Kidney (tissue), 14 donors: ENCODE results near the gene EVX2. TPM values are rescaled to one million over a fixed set of nuclear protein-coding genes. Genes with fewer than 3 reads are reported as not detected.

ENCODE experiments used
- DNase-seq, 5 donors: peaks; one replicate each; pipeline ENCODE4 v3.0.0-alpha.2; 2013 to 2020
- FAIRE-seq: peaks from 2 replicates; lab custom pipeline; 2012; peaks lifted over from hg19 to GRCh38; lab: Jason Lieb, UNC
- H3K27ac ChIP-seq, 2 donors: one replicate each; pipeline ENCODE4 v1.7.0; 2013; ENCODE audit warnings: low read depth in 2 of 2, low read length in 2 of 2, inconsistent platforms in 1 of 2
- H3K27me3 ChIP-seq: one replicate; pipeline ENCODE4 v1.7.1; 2013; ENCODE audit warnings: low read length, inconsistent platforms; ENCODE audit not compliant: control insufficient read depth, insufficient read depth
- H3K36me3 ChIP-seq, 3 donors: one replicate each; pipeline versions ENCODE4 v1.7.0 to v1.7.1; 2013; ENCODE audit warnings: low read length in 3 of 3, control low read depth in 1 of 3, inconsistent platforms in 1 of 3; ENCODE audit not compliant: insufficient read depth in 3 of 3, control insufficient read depth in 2 of 3
- H3K4me1 ChIP-seq, 3 donors: one replicate each; pipeline versions ENCODE4 v1.7.0 to v1.7.1; 2013; ENCODE audit warnings: low read length in 3 of 3, inconsistent platforms in 1 of 3, low read depth in 1 of 3; ENCODE audit not compliant: control insufficient read depth in 2 of 3, insufficient read depth in 2 of 3
- H3K4me3 ChIP-seq, 3 donors: one replicate each; pipeline versions ENCODE4 v1.7.0 to v1.8.1; 2013; ENCODE audit warnings: low read length in 3 of 3, control low read depth in 1 of 3, inconsistent platforms in 1 of 3
- H3K9ac ChIP-seq, 3 donors: one replicate each; pipeline versions ENCODE4 v1.7.0 to v1.7.1; 2013; ENCODE audit warnings: low read length in 3 of 3, control low read depth in 1 of 3, inconsistent platforms in 1 of 3
- H3K9me3 ChIP-seq, 3 donors: one replicate each; pipeline versions ENCODE4 v1.7.0 to v1.7.1; 2013; ENCODE audit warnings: low read length in 3 of 3, control low read depth in 1 of 3, inconsistent platforms in 1 of 3; ENCODE audit not compliant: control insufficient read depth in 2 of 3, insufficient read depth in 1 of 3
- intact Hi-C: fragments of 100-400 bp; cut with DNase I; formaldehyde crosslinking; loops from one replicate; pipeline ENCODE4 v1.11.1; 2022
- polyA plus RNA-seq: library from polyadenylated mRNA; stranded (reverse); fragments of 350-450 nt; fragmentation: Illumina TruSeq; extraction: RNeasy Lipid Tissue Mini Kit (QIAGEN cat#74804); gene quantifications from one replicate; pipeline ENCODE4 v1.2.3, GENCODE V29; 2014; ENCODE audit warnings: low read depth, low replicate concordance; ENCODE audit not compliant: insufficient read depth
- total RNA-seq: library from RNA; stranded (reverse); fragmentation: NEBNext Ultra II Directional; extraction: Animal tissue kit (Norgen Biotek cat#: 25700); gene quantifications from one replicate; pipeline ENCODE4 v1.2.1, GENCODE V29; 2021
- TF ChIP-seq, protein P1 (sequence below): IDR thresholded peaks from 3 replicates; pipeline ENCODE4 v1.5.1; 2012; ENCODE audit warnings: mild to moderate bottlenecking, moderate library complexity, borderline replicate concordance; ENCODE audit not compliant: insufficient read depth; ENCODE audit errors: extremely low read depth
- donor health status: control.
- donor health status: control.
- donor health status: control.
- donor health status: control.
- donor health status: control.
- donor health status: DM: yes; HTN: yes; CAD: no.
- donor health status: Normal renal cell carcinoma (clear cell type).

The EVX2 gene
- total and polyA plus RNA-seq, 2 donors from 2014 or later: not detected

DNA sequence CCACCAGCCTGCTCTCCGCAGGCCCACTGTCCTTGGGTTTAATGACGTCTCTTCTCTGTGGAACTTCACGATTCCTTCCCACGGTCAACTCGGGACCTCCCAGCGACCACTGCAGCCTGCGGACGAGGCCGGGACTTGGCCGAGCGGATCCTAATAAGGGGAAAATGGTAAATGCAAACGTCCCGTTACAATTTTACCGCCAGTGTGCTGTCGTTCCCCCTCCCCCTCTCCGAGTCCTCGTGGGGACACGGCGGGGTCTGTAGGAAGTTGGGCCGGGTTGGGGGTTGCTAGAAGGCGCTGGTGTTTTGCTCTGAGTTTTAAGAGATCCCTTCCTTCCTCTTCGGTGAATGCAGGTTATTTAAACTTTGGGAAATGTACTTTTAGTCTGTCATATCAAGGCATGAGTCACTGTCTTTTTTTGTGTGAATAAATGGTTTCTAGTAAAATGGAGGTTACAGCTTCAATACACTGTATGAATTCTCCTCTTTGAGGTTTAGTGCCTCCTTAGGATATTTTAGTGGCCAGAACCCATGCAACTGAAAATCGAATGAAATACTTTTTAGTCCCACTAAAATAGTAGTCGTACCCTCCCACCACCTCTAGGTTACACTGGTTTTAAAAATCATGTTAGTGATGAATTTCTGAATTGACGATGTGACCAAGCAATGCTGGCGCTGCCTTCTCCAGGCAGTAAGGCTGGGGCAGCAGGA, 25.6 kb upstream of the EVX2 start:
- H3K36me3 ChIP-seq: peaks cover 0 to 5% (median 0%) of the 10 kb centered on the region in 3 donors
- no peak for FAIRE-seq
- H3K4me3 ChIP-seq: peak overlapping the region; percentile 55 to 89 (median 69)
- intact Hi-C loops: no loop called here
- peaks cover 0 to 5% (median 0%) of the 10 kb centered on the region in 3 donors for H3K4me1 ChIP-seq
- peak overlapping the region; percentile 5 to 91 (median 89) for H3K9ac ChIP-seq
- DNase-seq: peak in 4 of 5 donors; percentile 38 to 57 (median 50)
- no peaks in the 10 kb centered on the region for H3K9me3 ChIP-seq
- TF ChIP-seq, protein P1, sequence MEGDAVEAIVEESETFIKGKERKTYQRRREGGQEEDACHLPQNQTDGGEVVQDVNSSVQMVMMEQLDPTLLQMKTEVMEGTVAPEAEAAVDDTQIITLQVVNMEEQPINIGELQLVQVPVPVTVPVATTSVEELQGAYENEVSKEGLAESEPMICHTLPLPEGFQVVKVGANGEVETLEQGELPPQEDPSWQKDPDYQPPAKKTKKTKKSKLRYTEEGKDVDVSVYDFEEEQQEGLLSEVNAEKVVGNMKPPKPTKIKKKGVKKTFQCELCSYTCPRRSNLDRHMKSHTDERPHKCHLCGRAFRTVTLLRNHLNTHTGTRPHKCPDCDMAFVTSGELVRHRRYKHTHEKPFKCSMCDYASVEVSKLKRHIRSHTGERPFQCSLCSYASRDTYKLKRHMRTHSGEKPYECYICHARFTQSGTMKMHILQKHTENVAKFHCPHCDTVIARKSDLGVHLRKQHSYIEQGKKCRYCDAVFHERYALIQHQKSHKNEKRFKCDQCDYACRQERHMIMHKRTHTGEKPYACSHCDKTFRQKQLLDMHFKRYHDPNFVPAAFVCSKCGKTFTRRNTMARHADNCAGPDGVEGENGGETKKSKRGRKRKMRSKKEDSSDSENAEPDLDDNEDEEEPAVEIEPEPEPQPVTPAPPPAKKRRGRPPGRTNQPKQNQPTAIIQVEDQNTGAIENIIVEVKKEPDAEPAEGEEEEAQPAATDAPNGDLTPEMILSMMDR: no peak
- H3K27ac ChIP-seq: peak overlapping the region; percentile 85 to 92
- H3K27me3 ChIP-seq: no peaks in the 10 kb centered on the region

DNA sequence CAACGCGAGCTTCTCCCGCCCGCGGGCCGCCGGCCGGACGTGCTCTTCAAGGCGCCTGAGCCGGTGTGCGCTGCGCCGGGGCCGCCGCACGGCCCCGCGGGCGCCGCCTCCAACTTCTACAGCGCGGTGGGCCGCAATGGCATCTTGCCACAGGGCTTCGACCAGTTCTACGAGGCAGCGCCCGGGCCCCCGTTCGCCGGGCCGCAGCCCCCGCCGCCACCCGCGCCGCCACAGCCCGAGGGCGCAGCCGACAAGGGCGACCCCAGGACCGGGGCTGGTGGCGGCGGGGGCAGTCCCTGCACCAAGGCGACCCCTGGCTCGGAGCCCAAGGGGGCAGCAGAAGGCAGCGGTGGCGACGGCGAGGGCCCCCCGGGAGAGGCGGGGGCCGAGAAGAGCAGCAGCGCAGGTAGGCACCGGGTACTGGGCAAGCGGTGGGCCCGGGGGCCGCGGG, 24.0 kb upstream of the EVX2 start:
- H3K4me3 ChIP-seq: peak overlapping the region in 1 of 3 donors; percentile 49
- no peak for FAIRE-seq
- H3K4me1 ChIP-seq: peaks cover 0 to 7% (median 0%) of the 10 kb centered on the region in 3 donors

DNA sequence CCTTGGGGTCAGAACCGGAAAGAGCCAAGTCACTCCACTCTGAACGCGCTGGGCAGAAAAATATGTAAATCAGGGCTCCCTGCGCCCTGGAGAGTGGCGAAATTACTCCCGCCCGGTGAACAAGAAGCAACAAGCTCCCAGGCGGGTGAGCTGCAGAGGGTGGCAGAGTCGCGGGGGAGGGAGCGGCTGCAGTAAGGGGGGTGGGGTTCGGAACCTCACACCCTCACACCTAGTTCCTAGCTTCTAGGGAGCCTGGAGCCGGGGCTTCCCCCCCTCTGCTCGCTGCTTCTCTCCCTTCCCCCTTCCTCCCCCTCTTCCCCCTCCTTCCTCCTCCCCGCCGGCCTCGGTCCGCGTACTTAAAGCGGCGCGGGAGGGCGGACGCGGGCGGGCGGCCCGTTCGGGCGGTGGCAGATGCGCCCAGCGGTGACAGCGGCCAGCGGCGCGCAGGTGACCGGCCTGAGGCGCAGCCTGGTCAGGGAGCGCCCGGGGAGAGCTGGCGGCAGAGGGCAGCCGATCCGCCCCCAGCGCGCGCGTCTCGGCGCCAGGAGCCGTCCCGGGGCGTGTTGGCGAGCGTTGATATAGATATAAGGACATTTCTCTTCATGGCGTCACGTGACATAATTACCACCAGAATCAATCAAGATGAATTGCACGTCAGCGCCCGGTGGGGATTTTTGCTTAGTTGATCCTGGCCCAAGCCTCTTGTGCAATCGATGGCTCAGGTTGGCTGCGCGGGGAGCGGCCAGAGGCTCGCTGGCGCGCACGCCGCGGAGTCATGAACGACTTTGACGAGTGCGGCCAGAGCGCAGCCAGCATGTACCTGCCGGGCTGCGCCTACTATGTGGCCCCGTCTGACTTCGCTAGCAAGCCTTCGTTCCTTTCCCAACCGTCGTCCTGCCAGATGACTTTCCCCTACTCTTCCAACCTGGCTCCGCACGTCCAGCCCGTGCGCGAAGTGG, 23.1 kb upstream of the EVX2 start, which contains the start of gene HOXD11:
TSS of gene HOXD11 (plus strand) at position 700 of the 959 bp plus-strand sequence. CDS start at position 776, 76 bp downstream.
- peak; percentile 87 to 94 (median 91) for DNase-seq
- Histone ChIP-seq H3K4me3 (peak within 1 kb of the TSS; percentile 53 to 88 (median 61)), H3K36me3 (peaks cover 0 to 5% (median 0%) of the 10 kb centered on the region in 3 donors)

More for the DNA sequence above, 24.0 kb upstream of the EVX2 start:
- intact Hi-C loops: no loop called here
- no peaks in the 10 kb centered on the region for H3K9me3 ChIP-seq
- H3K27ac ChIP-seq: peak overlapping the region in 1 of 2 donors; percentile 60
- peak in 3 of 5 donors; percentile 38 to 77 (median 70) for DNase-seq
- H3K27me3 ChIP-seq: peaks cover 5% of the 10 kb centered on the region
- TF ChIP-seq, protein P1: no peak
- no peak overlapping the region for H3K9ac ChIP-seq
- H3K36me3 ChIP-seq: peaks cover 0 to 5% (median 0%) of the 10 kb centered on the region in 3 donors

More for the DNA sequence above, 23.1 kb upstream of the EVX2 start, which contains the start of gene HOXD11:
- H3K9me3 ChIP-seq: no peaks in the 10 kb centered on the region
- TF ChIP-seq, protein P1: no peak
- H3K27me3 ChIP-seq: peaks cover 8% of the 10 kb centered on the region
- peak within 1 kb of the TSS; percentile 10 to 91 (median 48) for H3K9ac ChIP-seq
- no peak for FAIRE-seq
- peak within 1 kb of the TSS; percentile 76 to 92 for H3K27ac ChIP-seq
- intact Hi-C loops: no loop called here
- H3K4me1 ChIP-seq: peaks cover 0 to 7% (median 0%) of the 10 kb centered on the region in 3 donors
